ENCODE data around the gene AP1B1.

The AP1B1 gene

GRCh38 chr22:29385748-29386147, 2.6 kb downstream of the AP1B1 start:
- TF ChIP-seq, protein P1, sequence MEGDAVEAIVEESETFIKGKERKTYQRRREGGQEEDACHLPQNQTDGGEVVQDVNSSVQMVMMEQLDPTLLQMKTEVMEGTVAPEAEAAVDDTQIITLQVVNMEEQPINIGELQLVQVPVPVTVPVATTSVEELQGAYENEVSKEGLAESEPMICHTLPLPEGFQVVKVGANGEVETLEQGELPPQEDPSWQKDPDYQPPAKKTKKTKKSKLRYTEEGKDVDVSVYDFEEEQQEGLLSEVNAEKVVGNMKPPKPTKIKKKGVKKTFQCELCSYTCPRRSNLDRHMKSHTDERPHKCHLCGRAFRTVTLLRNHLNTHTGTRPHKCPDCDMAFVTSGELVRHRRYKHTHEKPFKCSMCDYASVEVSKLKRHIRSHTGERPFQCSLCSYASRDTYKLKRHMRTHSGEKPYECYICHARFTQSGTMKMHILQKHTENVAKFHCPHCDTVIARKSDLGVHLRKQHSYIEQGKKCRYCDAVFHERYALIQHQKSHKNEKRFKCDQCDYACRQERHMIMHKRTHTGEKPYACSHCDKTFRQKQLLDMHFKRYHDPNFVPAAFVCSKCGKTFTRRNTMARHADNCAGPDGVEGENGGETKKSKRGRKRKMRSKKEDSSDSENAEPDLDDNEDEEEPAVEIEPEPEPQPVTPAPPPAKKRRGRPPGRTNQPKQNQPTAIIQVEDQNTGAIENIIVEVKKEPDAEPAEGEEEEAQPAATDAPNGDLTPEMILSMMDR (IDR thresholded peaks at IDR 0.05; ENCODE audit: insufficient read depth, missing control alignments): no peak
- FAIRE-seq (no peak), DNase-seq (ENCODE audit: insufficient read length, low spot score) (no peak)

DNA sequence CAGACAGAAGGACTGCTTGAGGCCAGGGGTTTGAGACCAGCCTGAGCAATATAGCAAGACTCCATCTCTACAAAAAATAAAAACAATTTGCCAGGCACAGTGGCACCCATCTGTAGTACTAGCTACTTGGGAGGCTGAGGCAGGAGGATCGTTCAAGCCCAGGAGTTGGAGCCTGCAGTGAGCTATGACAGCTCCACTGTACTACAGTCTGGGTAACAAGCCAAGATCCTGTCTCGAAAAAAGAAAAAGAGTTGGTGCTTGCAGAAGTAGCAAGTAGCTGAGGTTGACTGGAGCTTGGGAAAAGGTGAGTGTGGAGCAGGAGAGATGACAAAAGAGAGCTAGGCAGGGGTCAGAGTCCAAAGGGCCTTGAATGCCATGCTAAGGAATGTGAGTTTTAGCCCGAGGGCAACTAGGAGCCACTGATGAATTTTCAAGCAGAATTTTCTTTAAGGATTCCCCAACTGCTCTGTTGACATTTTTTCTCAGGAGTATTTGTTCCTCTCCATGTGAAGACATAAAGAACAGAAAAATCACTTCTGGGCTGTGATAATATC, 3.1 kb downstream of the AP1B1 start:
- TF ChIP-seq, protein P1 (IDR thresholded peaks at IDR 0.05; ENCODE audit: insufficient read depth, missing control alignments): no peak
- DNase-seq (ENCODE audit: insufficient read length, low spot score) (no peak), FAIRE-seq (no peak)

DNA sequence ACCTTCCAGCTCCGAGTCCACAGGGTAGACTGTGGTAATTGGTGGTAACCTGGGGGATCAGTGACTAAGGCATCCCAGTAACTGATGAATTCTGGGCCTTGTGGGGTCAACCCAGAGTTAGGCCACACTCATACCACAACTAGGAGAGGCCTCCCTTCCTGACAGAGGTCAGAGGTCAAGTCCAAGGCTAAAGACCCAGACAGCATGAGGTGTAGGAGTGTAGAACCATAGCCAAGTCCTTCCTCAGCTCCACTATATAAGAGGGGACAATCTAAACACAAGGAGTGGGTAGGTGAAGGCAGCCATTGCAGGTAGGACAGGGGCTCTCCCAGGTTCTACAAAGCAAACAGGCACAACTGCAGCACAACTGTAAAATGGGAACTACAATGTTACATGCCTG, 4.6 kb downstream of the AP1B1 start:
- DNase-seq (ENCODE audit: insufficient read length, low spot score) (no peak), FAIRE-seq (no peak)
- TF ChIP-seq, protein P1 (IDR thresholded peaks at IDR 0.05; ENCODE audit: insufficient read depth, missing control alignments): no peak

DNA sequence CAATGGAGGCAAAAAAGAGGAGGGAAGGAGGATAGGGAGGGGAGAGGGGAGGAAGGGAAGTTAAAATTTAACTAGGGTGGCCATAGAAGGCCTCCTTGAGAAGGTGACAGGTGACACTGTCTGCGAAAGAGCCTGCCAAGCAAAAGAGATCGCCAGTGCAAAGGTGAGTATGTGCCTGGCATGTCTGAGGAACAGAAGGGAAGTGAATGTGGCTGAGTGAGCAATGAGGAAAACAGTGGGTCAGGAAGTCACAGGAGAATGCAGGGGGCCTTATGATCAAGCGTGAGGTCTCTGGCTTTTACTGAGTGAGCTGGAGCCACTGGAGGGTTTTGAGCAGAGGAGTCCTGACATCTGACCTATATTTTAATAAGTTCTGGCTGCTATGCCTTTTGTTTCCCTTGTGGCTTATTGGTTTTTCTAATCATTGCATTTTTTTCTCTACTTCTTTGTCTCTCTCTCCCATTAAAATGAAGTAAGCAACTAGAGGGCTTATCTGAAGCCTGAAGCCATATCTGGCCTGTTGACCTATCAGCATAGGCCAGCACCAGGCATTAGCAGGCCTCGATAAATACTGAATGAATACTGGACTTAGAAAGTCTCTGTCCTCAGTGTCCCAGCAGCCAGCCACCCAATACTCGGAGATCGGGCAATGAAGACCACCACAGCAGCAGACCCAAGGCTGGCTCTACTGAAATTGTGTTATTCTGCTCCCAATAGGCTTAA, 5.6 kb downstream of the AP1B1 start:
- FAIRE-seq (no peak), DNase-seq (ENCODE audit: insufficient read length, low spot score) (no peak)
- TF ChIP-seq, protein P1 (IDR thresholded peaks at IDR 0.05; ENCODE audit: insufficient read depth, missing control alignments): no peak

GRCh38 chr22:29380856-29381255, 7.5 kb downstream of the AP1B1 start:
- TF ChIP-seq, protein P1 (IDR thresholded peaks at IDR 0.05; ENCODE audit: insufficient read depth, missing control alignments): no peak
- no peak for DNase-seq (ENCODE audit: insufficient read length, low spot score)
- no peak for FAIRE-seq

- TF ChIP-seq, protein P1 (IDR thresholded peaks at IDR 0.05; ENCODE audit: insufficient read depth, missing control alignments): no peak
- DNase-seq (ENCODE audit: insufficient read length, low spot score): no peak
- no peak for FAIRE-seq
These were observed 8.2 kb downstream of the AP1B1 start for GRCh38 chr22:29380032-29380781.

Measured in D721Med (cell line).